Keratinocyte (primary cell): ENCODE measurements around the gene FSD2.

Experiments
- CTCF ChIP-seq, 3 experiments: IDR thresholded peaks in 1 of 3; conservative IDR thresholded peaks in 1 of 3; optimal IDR thresholded peaks in 1 of 3; 2 replicates in 2 of 3; 3 replicates in 1 of 3; pipeline versions ENCODE3 to v1.5.1; 2011; ENCODE audit warnings: low read length in 3 of 3, mild to moderate bottlenecking in 3 of 3, moderate library complexity in 2 of 3, control low read depth in 1 of 3, inconsistent platforms in 1 of 3; ENCODE audit not compliant: insufficient read depth in 2 of 3; ENCODE audit errors: extremely low read depth in 1 of 3
- EZH2 ChIP-seq: IDR thresholded peaks from one replicate; pipeline ENCODE4 v1.6.1; 2012; ENCODE audit warnings: inconsistent platforms, mild to moderate bottlenecking, low read length, moderate library complexity

DNA sequence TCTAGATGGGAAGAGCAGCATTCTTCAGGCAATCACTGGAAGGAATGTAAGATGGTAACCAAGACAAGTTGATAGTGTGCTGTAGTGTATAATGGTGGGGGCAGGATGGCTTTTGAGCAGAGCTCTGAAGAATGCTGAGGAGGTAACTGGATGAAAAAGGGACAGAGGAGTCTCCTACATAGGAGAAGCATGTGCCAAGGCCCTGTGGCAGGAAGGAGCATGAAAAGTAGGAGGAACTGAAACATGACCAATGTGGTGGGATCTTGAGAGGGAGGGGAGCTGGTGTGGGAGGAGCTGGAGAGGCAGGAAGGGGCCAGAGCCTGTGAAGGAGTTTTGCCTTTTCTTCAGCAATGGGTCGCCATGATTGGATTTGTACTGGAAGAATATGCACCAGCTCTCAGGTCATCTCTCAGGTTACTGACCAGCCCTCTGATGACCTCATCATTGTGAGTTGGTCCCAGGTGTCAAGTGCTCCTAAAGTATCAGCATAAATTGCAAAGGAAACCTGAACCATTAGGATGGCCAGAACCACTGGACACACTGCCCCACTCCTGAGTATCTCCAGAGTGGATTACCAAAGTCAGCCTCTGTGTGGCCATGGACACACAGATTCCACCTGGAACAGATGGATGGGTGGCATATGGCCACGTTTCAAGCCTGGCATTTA, 38.6 kb downstream of the FSD2 start:
- no peak for TF ChIP-seq CTCF (optimal IDR thresholded peaks at IDR 0.05 in 1 of 3, IDR thresholded peaks at IDR 0.05 in 1 of 3, conservative IDR thresholded peaks at IDR 0.05 in 1 of 3; ENCODE audit: extremely low read depth in 1 of 3, insufficient read depth in 2 of 3, low read length in 3 of 3)
- TF ChIP-seq EZH2, result no peak
